ENCODE results near the gene ESRRB. TPM values are rescaled to one million over a fixed set of nuclear protein-coding genes. Genes with fewer than 3 reads are reported as not detected.

Gene ESRRB
- total RNA-seq, 1 experiment from 2014 or later, result 1.6 TPM

GRCh38 chr14:76428611-76429010, 52.7 kb downstream of the ESRRB start:
- POLR2A ChIA-PET, result no interaction called here
- Mint-ChIP-seq H3K27me3 (ENCODE audit: low read depth) (no peaks in the 10 kb centered on the region), H3K27ac (no peak overlapping the region), H3K4me1 (peaks cover 7% of the 10 kb centered on the region), H3K4me3 (no peak overlapping the region), H3K9me3 (peaks cover 5% of the 10 kb centered on the region), H3K36me3 (no peaks in the 10 kb centered on the region)
- no peak for ATAC-seq
- TF ChIP-seq ATF6 (CRISPR knock-in tag; IDR thresholded peaks at IDR 0.05), result no peak
- CTCF ChIA-PET, result interaction anchor here (0.5 to 1.1 kb wide), 2 partner anchors 41 to 161 kb away, joined by 3 to 4 read pairs; no protein-coding TSS in a partner anchor
- no peak for DNase-seq (ENCODE audit: low spot score)

GRCh38 chr14:76430017-76430416, 54.1 kb downstream of the ESRRB start:
- no peak overlapping the region for H3K27ac Mint-ChIP-seq
- H3K27me3 Mint-ChIP-seq (ENCODE audit: low read depth), result no peaks in the 10 kb centered on the region
- H3K9me3 Mint-ChIP-seq, result peaks cover 5% of the 10 kb centered on the region
- H3K36me3 Mint-ChIP-seq, result no peaks in the 10 kb centered on the region
- CTCF ChIA-PET, result no interaction called here
- DNase-seq (ENCODE audit: low spot score) (no peak), ATAC-seq (no peak)
- POLR2A ChIA-PET, result no interaction called here
- TF ChIP-seq PREB (CRISPR knock-in tag; IDR thresholded peaks at IDR 0.05; ENCODE audit: borderline replicate concordance) (no peak), AFF4 (CRISPR knock-in tag; IDR thresholded peaks at IDR 0.05; ENCODE audit: borderline replicate concordance) (no peak), ATF3 (CRISPR knock-in tag; conservative IDR thresholded peaks at IDR 0.05) (no peak), SOX15 (CRISPR knock-in tag; IDR thresholded peaks at IDR 0.05) (no peak), AR (CRISPR knock-in tag; IDR thresholded peaks at IDR 0.05) (no peak), TEAD1 (CRISPR knock-in tag; IDR thresholded peaks at IDR 0.05) (no peak), ZNF512 (CRISPR knock-in tag; IDR thresholded peaks at IDR 0.05; ENCODE audit: borderline replicate concordance) (no peak), ZMAT4 (CRISPR knock-in tag; IDR thresholded peaks at IDR 0.05) (no peak), NR1H2 (CRISPR knock-in tag; IDR thresholded peaks at IDR 0.05) (no peak), SMAD3 (CRISPR knock-in tag; IDR thresholded peaks at IDR 0.05; ENCODE audit: borderline replicate concordance) (no peak), ELF4 (CRISPR knock-in tag; IDR thresholded peaks at IDR 0.05; ENCODE audit: low read depth) (no peak)
- no peak overlapping the region for H3K4me3 Mint-ChIP-seq
- peaks cover 9% of the 10 kb centered on the region for H3K4me1 Mint-ChIP-seq

All from WTC11 (cell line).